HFF-Myc (cell line): ENCODE measurements around the gene DISC1.

Experiments
- DNase-seq: peaks from one replicate; pipeline ENCODE4 v3.0.0-alpha.2; 2011; ENCODE audit warnings: low read depth; ENCODE audit errors: extremely low read depth
- H3K4me3 ChIP-seq: replicated peaks from 2 replicates; pipeline ENCODE4 v1.5.1; 2011; ENCODE audit warnings: low read depth, mild to moderate bottlenecking, control low read depth, low read length
- CTCF ChIP-seq: IDR thresholded peaks from 2 replicates; pipeline ENCODE4 v1.5.1; 2012; ENCODE audit warnings: mild to moderate bottlenecking, low read depth, low read length, control low read depth; ENCODE audit errors: missing control alignments

DISC1 gene

GRCh38 chr1:231842441-231842840 lies 215.9 kb downstream of the DISC1 start:
- no peak for DNase-seq
- TF ChIP-seq CTCF = no peak

GRCh38 chr1:231844986-231845502 lies 218.5 kb downstream of the DISC1 start:
- H3K4me3 ChIP-seq = no peak overlapping the region
- no peak for TF ChIP-seq CTCF
- DNase-seq = no peak

More at GRCh38 chr1:231842441-231842840, 215.9 kb downstream of the DISC1 start:
- H3K4me3 ChIP-seq = no peak overlapping the region

- no peak for DNase-seq
- no peak overlapping the region for H3K4me3 ChIP-seq
- TF ChIP-seq CTCF = no peak
Observed at GRCh38 chr1:231847612-231848397, 221.2 kb downstream of the DISC1 start.

- TF ChIP-seq CTCF = no peak
- no peak for DNase-seq
- H3K4me3 ChIP-seq = no peak overlapping the region
Observed at GRCh38 chr1:231849981-231850380, 223.4 kb downstream of the DISC1 start.

- H3K4me3 ChIP-seq = no peak overlapping the region
- TF ChIP-seq CTCF = no peak
- DNase-seq = no peak
Observed at GRCh38 chr1:231850786-231851185, 224.2 kb downstream of the DISC1 start.

- no peak for DNase-seq
- H3K4me3 ChIP-seq = no peak overlapping the region
- TF ChIP-seq CTCF = no peak
Observed at GRCh38 chr1:231853588-231854207, 227.1 kb downstream of the DISC1 start.
